Thyroid gland (tissue), 4 donors: Measurements from ENCODE around the gene TTK.

Experiments
- CTCF ChIP-seq, 6 experiments: fragments of 200-600 bp in 3 of 6; fragments of 450-650 bp in 3 of 6; sonication (generic) in 3 of 6; IDR thresholded peaks; one replicate each; pipeline ENCODE4 v1.5.1; 2016 to 2019; ENCODE audit warnings: antibody characterized with exemption in 6 of 6, mild to moderate bottlenecking in 2 of 6, inconsistent platforms in 1 of 6, moderate library complexity in 1 of 6
- POLR2A ChIP-seq, 2 donors: fragments of 450-650 bp; IDR thresholded peaks; one replicate each; pipeline ENCODE4 v1.6.1; 2017; ENCODE audit warnings: antibody characterized with exemption in 2 of 2, mild to moderate bottlenecking in 2 of 2, moderate library complexity in 1 of 2

DNA sequence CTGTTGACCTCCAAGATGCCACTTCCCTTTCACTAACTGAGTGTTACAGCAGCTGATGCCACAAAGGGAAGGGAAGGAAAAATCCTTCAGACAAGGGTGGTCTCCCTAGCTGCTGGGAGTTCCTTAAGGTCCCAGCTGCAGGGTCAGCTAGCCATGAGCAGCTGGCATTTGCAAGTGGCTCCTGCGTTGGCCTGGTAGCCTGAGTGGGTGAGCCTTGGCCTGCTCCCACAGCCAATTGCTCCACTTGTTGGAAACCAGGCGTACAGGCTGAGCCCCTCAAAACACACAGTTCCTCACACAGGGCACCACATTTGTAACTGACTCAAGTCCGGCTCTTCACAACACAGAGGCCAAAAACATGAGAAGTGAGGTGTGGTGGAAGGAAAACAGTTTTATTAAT, 16.7 kb downstream of the TTK start:
- TF ChIP-seq CTCF (IDR thresholded peaks at IDR 0.05), result no peak
- no peak for TF ChIP-seq POLR2A (IDR thresholded peaks at IDR 0.05)
